HG02885 (cell line): Measurements from ENCODE around the gene PMPCA.

ENCODE experiments used
- ATAC-seq: cut with Tn5 transposase; IDR thresholded peaks from one replicate; pipeline ENCODE4 v1.9.1; 2021; ENCODE audit warnings: mild to moderate bottlenecking; ENCODE audit not compliant: unreplicated experiment, poor library complexity

The PMPCA gene

GRCh38 chr9:136451221-136451877 is 40.9 kb downstream of the PMPCA start:
- ATAC-seq = no peak

GRCh38 chr9:136453326-136453725 is 42.9 kb downstream of the PMPCA start:
- ATAC-seq = no peak

DNA sequence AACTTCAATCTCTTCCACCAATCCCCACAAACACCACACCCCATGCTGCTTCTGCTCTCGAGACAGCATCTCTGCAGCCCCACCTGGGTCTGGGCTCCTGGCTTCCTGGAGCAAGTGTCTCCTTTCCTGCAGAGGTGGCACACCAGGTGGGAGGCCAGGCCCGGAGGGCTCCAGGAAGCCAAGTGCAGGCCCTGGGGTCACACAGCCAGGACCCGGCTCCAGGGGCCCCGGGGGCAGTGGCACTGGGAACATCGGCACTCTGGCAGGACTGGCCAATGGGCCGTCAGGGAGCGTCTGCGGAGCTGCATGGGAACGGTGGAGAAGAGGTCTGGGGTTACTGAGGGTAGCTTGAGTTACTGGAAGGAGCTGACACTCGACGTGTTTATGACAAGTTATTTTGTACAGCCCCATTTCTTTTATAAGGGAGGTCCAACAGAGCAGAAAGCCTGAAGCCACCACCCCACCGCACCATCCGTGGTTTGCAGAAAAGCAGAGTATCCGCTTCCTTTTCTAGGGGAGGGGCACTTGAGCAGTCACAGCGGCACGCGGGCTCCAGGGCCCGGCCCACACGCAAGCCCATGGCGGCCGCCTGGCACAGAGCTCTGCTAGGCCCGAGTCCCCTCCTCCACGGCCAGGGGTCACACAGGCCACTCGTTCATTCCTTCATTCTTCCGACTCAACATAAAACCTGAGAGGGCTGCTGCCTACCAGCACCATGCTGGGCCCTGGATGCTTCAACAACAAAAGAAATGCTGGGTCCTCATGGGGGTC is 43.8 kb downstream of the PMPCA start:
- no peak for ATAC-seq

DNA sequence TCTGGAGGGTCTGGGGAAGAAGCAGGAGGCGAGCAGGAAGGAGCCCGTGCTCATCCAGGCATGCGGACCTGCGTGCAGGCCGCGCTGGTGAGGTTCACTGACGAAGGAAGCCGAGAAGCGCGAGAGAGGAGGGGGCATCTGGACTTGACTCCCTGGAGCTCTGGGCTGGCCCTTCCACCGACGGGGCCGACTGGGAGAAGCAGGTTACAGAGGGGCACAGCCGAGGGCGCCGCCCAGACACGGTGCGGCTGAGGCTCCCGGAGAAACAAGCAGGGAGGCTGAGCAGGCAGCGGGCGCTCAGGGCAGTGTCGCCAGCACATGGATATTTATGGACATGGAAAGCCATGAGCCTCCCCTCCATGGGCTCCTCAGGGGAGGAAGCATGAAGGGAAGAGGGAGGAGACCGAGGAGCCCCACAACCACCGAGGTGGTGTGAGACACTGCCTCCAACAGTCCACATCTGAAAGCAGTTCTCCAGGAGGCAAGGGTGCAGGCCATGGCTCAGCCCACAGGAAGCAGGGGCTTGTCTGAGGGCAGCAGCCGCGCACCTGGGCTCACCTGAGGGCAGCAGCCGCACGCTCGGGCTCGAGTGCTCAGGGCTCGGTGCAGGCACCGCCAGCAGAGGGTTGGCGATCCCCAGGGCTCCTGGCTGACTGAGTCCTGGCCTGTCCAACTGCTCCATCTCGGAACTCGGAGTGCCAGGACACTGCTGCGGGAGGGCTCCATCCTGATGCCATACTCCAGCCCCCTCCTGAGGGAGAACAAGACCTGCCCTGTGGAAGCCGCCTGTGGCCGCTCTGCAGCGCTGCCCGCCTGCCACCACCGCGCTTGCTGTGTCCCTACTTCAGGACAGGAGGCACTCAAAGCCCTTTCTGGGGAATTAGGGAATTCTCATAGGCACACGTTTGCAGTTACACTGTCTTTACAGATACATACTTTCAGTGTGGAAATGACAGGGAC is 44.9 kb downstream of the PMPCA start:
- ATAC-seq = no peak

DNA sequence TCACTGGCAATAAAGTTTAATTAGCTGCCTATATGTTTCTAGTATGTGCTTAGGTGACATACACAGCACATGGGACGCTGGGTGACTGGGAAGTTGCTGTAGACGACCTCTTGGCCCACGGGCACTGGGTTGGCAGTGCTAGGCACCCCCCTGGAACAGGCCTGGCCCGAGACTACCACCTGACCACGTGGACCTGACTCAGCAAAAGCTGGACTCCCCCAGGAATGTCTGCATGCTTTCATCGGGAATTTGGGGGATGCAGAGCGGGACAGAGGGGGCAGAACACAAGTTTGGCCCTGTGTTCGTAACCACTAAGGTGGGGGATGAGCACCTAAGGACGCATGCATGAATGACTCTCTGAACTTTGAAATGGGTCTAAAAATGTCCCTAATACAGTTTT is 45.8 kb downstream of the PMPCA start:
- ATAC-seq = no peak

DNA sequence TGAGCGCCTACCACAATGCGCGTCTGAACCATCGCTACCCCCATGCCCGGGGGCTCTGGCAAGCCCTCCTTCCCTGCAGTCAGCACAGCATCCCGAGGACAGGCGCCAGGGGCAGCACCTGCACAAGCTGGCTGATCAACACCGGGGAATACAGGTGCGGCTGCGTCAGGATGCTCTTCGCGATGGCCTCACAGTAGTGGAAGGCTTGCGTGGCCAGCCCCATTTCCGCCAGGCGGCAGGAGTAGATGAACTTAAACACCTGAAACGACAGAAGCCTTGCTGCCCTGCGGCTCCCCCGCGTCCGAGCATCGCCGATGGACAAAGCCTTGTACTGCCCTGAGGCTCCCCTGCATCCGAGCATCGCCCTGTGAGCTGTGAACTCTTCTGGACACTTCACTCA is 46.9 kb downstream of the PMPCA start:
- ATAC-seq = no peak

GRCh38 chr9:136459425-136459824 is 49.0 kb downstream of the PMPCA start:
- no peak for ATAC-seq

- ATAC-seq = no peak
Measured at GRCh38 chr9:136460772-136461325, 50.4 kb downstream of the PMPCA start.

GRCh38 chr9:136462664-136463063 is 52.2 kb downstream of the PMPCA start:
- ATAC-seq = no peak

- no peak for ATAC-seq
Measured at GRCh38 chr9:136463578-136463977, 53.1 kb downstream of the PMPCA start.

GRCh38 chr9:136464241-136464640 is 53.8 kb downstream of the PMPCA start:
- ATAC-seq = no peak

DNA sequence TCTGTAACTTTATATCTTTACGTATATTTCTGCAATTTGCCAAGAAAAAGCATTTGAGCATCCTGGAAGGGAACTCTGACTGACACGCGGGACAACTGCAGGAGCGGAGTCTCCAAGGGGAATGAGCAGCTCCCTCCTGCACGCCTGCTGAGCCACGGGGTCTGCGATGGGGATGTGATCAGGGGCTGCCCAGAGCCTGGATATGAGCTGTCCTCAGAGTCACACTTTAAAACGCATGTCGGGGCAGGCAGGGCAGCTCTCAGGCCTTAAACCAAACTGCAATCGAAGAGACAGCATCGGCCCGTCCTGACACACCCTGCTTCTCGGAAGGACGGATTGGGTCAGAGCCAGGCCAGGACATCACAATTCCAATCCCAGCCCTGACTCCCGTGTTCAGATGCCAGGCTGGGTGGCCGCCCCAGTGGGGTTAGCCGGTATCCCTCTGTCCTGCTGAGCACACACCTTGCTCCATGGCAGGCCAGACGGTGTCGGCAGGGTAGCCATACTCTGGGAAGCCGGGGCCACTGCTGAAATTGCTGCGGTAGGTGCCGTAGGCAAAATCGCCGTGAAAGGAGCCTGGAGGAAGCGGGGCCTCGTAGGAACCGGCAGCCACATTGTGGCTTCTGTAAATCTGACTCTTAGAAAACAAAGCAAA is 55.2 kb downstream of the PMPCA start:
- ATAC-seq = no peak

DNA sequence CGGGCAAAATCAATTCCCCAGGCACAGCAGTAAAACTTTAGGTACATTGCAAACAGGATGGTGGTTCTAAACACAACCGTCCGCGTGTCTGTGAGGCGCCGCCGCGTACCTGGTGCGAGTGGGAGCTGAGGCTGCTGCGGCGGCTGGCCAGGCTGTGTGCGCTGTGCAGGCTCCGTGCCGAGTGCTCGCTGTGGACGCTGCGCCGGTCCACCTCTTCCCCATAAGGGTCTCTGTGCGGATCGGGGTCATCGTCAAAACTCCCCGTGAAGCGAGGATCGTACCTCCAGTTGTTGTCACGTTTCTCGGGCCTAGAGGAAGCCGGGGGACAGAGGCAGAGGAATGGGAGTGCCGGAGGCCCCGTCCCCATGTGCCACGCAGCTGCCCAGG is 55.7 kb downstream of the PMPCA start:
- no peak for ATAC-seq

- no peak for ATAC-seq
Measured at GRCh38 chr9:136467766-136468165, 57.3 kb downstream of the PMPCA start.

GRCh38 chr9:136470356-136470755 is 59.9 kb downstream of the PMPCA start:
- ATAC-seq = no peak

- ATAC-seq = no peak
Measured at GRCh38 chr9:136470792-136471469, 60.5 kb downstream of the PMPCA start.

- no peak for ATAC-seq
Measured at GRCh38 chr9:136471802-136472487, 61.5 kb downstream of the PMPCA start.

GRCh38 chr9:136472640-136473353 is 62.3 kb downstream of the PMPCA start:
- ATAC-seq = no peak
